T-cell (primary cell): ENCODE results near the gene FASTKD1. TPM values are rescaled to one million over a fixed set of nuclear protein-coding genes. Genes with fewer than 3 reads are reported as not detected.
A peak's percentile ranks its signal among the peaks of the same experiment; 100 is the strongest.
"Not testable (repeated sequence)": the region's sequence is repeated elsewhere in the genome, so short reads cannot be mapped to it uniquely, and the experiment has no call there.

Experiments
- ATAC-seq, 4 experiments: fragments of 200-7000 bp in 3 of 4; fragments of 150-1000 bp in 1 of 4; cut with Tn5 transposase; replicated peaks in 1 of 4; 1 replicate in 3 of 4; 2 replicates in 1 of 4; pipeline ENCODE4 v1.10.0; 2021; ENCODE audit warnings: moderate library complexity in 3 of 4, mild to moderate bottlenecking in 2 of 4, moderate number of reproducible peaks in 1 of 4
- CTCF ChIA-PET, 2 donors: fragments of 300-600 bp; sonication (Branson Sonifier 250); formaldehyde crosslinking; loops; one replicate each; lab custom pipeline; 2022; ENCODE audit warnings: antibody characterized with exemption in 2 of 2; lab: Charles Lee
- POLR2A ChIA-PET, 2 donors: fragments of 300-600 bp; sonication (Branson Sonifier 250); formaldehyde crosslinking; loops; one replicate each; lab custom pipeline; 2022; ENCODE audit warnings: antibody characterized with exemption in 2 of 2; lab: Charles Lee
- DNase-seq, 35 experiments: peaks; one replicate each; pipeline versions ENCODE4 v3.0.0 to v3.0.0-alpha.2; 2013 to 2023
- H3K27ac ChIP-seq: one replicate; pipeline ENCODE4 v1.5.1; 2013; ENCODE audit warnings: low read length
- H3K27me3 ChIP-seq, 2 experiments: replicated peaks in 1 of 2; 1 replicate in 1 of 2; 2 replicates in 1 of 2; pipeline versions ENCODE4 v1.6.1 to v1.7.0; 2013; ENCODE audit warnings: low read length in 1 of 2, mixed read lengths in 1 of 2; ENCODE audit not compliant: control insufficient read depth in 2 of 2, insufficient read depth in 2 of 2; ENCODE audit errors: extremely low read depth in 1 of 2
- H3K36me3 ChIP-seq, 2 donors: 1 replicate in 1 of 2; 2 replicates in 1 of 2; pipeline versions ENCODE4 v1.6.1 to v1.7.0; 2013; ENCODE audit warnings: low read length in 1 of 2; ENCODE audit not compliant: control insufficient read depth in 2 of 2, insufficient read depth in 1 of 2; ENCODE audit errors: extremely low read depth in 1 of 2
- H3K4me1 ChIP-seq, 2 experiments: 1 replicate in 1 of 2; 2 replicates in 1 of 2; pipeline versions ENCODE4 v1.6.1 to v1.7.0; 2013; ENCODE audit warnings: low read length in 2 of 2, mixed read lengths in 1 of 2; ENCODE audit not compliant: insufficient read depth in 2 of 2, control insufficient read depth in 1 of 2; ENCODE audit errors: extremely low read depth in 1 of 2
- H3K4me3 ChIP-seq, 2 donors: 1 replicate in 1 of 2; 2 replicates in 1 of 2; pipeline versions ENCODE4 v1.5.1 to v1.7.0; 2013; ENCODE audit warnings: mild to moderate bottlenecking in 2 of 2, low read length in 1 of 2, moderate library complexity in 1 of 2; ENCODE audit not compliant: control insufficient read depth in 1 of 2; ENCODE audit errors: extremely low read depth in 1 of 2
- H3K9me3 ChIP-seq: 2 replicates; pipeline ENCODE4 v1.7.0; 2013
- H3K27ac Mint-ChIP-seq, 2 donors: one replicate each; pipeline ENCODE4 v1.8.0; 2020 to 2021; ENCODE audit warnings: mild to moderate bottlenecking in 2 of 2, mixed read lengths in 2 of 2
- H3K27me3 Mint-ChIP-seq, 2 donors: one replicate each; pipeline ENCODE4 v1.8.0; 2021 to 2022; ENCODE audit warnings: mixed read lengths in 2 of 2
- H3K36me3 Mint-ChIP-seq: one replicate; pipeline ENCODE4 v1.8.0; 2021; ENCODE audit warnings: mixed read lengths
- H3K4me1 Mint-ChIP-seq, 3 donors: one replicate each; pipeline ENCODE4 v1.8.0; 2020 to 2022; ENCODE audit warnings: mixed read lengths in 3 of 3, mild to moderate bottlenecking in 1 of 3
- H3K4me3 Mint-ChIP-seq, 3 donors: one replicate each; pipeline ENCODE4 v1.8.0; 2020 to 2022; ENCODE audit warnings: mild to moderate bottlenecking in 3 of 3, mixed read lengths in 3 of 3, moderate library complexity in 3 of 3
- H3K9me3 Mint-ChIP-seq, 3 donors: one replicate each; pipeline ENCODE4 v1.8.0; 2020 to 2022; ENCODE audit warnings: mixed read lengths in 3 of 3
- WGBS: methylation state at CpG from one replicate; pipeline ENCODE4 v1.1.5; 2013; ENCODE audit warnings: missing lambda C conversion rate; ENCODE audit not compliant: insufficient coverage; 5-methylcytosine and 5-hydroxymethylcytosine counted together
- total RNA-seq, 35 experiments: library from RNA in 6 of 35; stranded (reverse) in 6 of 35; fragments of 120-200 nt in 1 of 35; gene quantifications; one replicate each; pipeline versions ENCODE4 v1.2.1 to v1.2.4 and lab custom pipeline; 2013 to 2026

The FASTKD1 gene
- total RNA-seq, 5 donors from 2014 or later (not counting 1 experiment from before 2014, with no cell fraction given) = 17.6 to 26.8 (median 25.2) TPM

GRCh38 chr2:169570752-169571151 lies 2.9 kb downstream of the FASTKD1 start:
- H3K36me3 ChIP-seq, CTCF ChIA-PET, H3K4me3 ChIP-seq, H3K4me1 ChIP-seq, H3K9me3 ChIP-seq, H3K4me3 Mint-ChIP-seq, H3K27me3 Mint-ChIP-seq, ATAC-seq, DNase-seq, H3K27me3 ChIP-seq, H3K27ac ChIP-seq, H3K27ac Mint-ChIP-seq, H3K9me3 Mint-ChIP-seq: not testable (repeated sequence)
- Mint-ChIP-seq H3K36me3 (peaks cover 13% of the 10 kb centered on the region), H3K4me1 (peaks cover 20 to 27% (median 23%) of the 10 kb centered on the region in 3 donors)
- POLR2A ChIA-PET = interaction anchor here in 1 of 2 donors (0.7 kb wide), 1 partner anchor 24 kb away, joined by 5 read pairs; no protein-coding TSS in a partner anchor
- WGBS = no CpG with 5 or more reads among the region's 4 CpGs

- ATAC-seq (no peak), DNase-seq (no peak)
- ChIA-PET CTCF (no interaction called here), POLR2A (interaction anchor here in 1 of 2 donors (1.0 kb wide), 1 partner anchor 13 kb away, joined by 4 read pairs; no protein-coding TSS in a partner anchor)
- Mint-ChIP-seq H3K27me3 (no peaks in the 10 kb centered on the region), H3K4me1 (peaks cover 20 to 27% (median 23%) of the 10 kb centered on the region in 3 donors), H3K4me3 (no peak overlapping the region), H3K27ac (no peak overlapping the region), H3K9me3 (no peaks in the 10 kb centered on the region), H3K36me3 (peaks cover 18% of the 10 kb centered on the region)
- H3K4me1 ChIP-seq = peaks cover 5 to 8% of the 10 kb centered on the region in 2 experiments
- no peaks in the 10 kb centered on the region for H3K9me3 ChIP-seq
- no peak overlapping the region for H3K4me3 ChIP-seq
- H3K27ac ChIP-seq = no peak overlapping the region
- no peaks in the 10 kb centered on the region for H3K27me3 ChIP-seq
- H3K36me3 ChIP-seq = no peaks in the 10 kb centered on the region
- WGBS = no CpG with 5 or more reads among the region's 2 CpGs
These were observed 3.7 kb downstream of the FASTKD1 start for GRCh38 chr2:169569948-169570347.

GRCh38 chr2:169565686-169566085 lies 8.0 kb downstream of the FASTKD1 start:
- ChIA-PET CTCF (interaction anchor here (0.6 to 1.2 kb wide), 3 partner anchors 8 to 657 kb away, joined by 3 read pairs; partner anchors contain the start of gene FASTKD1 (in 1 of the 2)), POLR2A (no interaction called here)
- Histone ChIP-seq H3K9me3 (no peaks in the 10 kb centered on the region), H3K4me1 (no peaks in the 10 kb centered on the region), H3K4me3 (no peak overlapping the region), H3K36me3 (peaks cover 0 to 3% of the 10 kb centered on the region in 2 donors), H3K27ac (no peak overlapping the region), H3K27me3 (no peaks in the 10 kb centered on the region)
- no peak overlapping the region for H3K27ac Mint-ChIP-seq
- H3K4me3 Mint-ChIP-seq = no peak overlapping the region
- H3K4me1 Mint-ChIP-seq = peaks cover 4 to 8% (median 6%) of the 10 kb centered on the region in 3 donors
- DNase-seq = no peak
- H3K27me3 Mint-ChIP-seq = no peaks in the 10 kb centered on the region
- H3K9me3 Mint-ChIP-seq = no peaks in the 10 kb centered on the region
- no peak for ATAC-seq
- no CpG with 5 or more reads among the region's 1 CpG for WGBS
- H3K36me3 Mint-ChIP-seq = peaks cover 22% of the 10 kb centered on the region

GRCh38 chr2:169562519-169562918 lies 11.1 kb downstream of the FASTKD1 start:
- no peak overlapping the region for H3K4me3 Mint-ChIP-seq

GRCh38 chr2:169562084-169562483 lies 11.6 kb downstream of the FASTKD1 start:
- H3K9me3 ChIP-seq, ATAC-seq, H3K4me3 ChIP-seq, H3K36me3 ChIP-seq, H3K9me3 Mint-ChIP-seq, H3K27me3 ChIP-seq, POLR2A ChIA-PET, H3K4me3 Mint-ChIP-seq, DNase-seq, H3K27me3 Mint-ChIP-seq, H3K27ac Mint-ChIP-seq, H3K4me1 Mint-ChIP-seq, H3K27ac ChIP-seq, H3K4me1 ChIP-seq: not testable (repeated sequence)
- peaks cover 22% of the 10 kb centered on the region for H3K36me3 Mint-ChIP-seq
- CTCF ChIA-PET = interaction anchor here in 1 of 2 donors (1.3 kb wide), 1 partner anchor 83 kb away, joined by 5 read pairs; the partner anchor contains the start of gene BBS5
- no CpG with 5 or more reads among the region's 5 CpGs for WGBS

More at GRCh38 chr2:169562519-169562918, 11.1 kb downstream of the FASTKD1 start:
- DNase-seq = no peak
- no peak overlapping the region for H3K27ac ChIP-seq
- no peaks in the 10 kb centered on the region for H3K27me3 ChIP-seq
- H3K36me3 Mint-ChIP-seq = peaks cover 23% of the 10 kb centered on the region
- no peaks in the 10 kb centered on the region for H3K9me3 Mint-ChIP-seq
- peaks cover 0 to 6% of the 10 kb centered on the region in 2 donors for H3K36me3 ChIP-seq
- H3K4me1 ChIP-seq = no peaks in the 10 kb centered on the region
- ATAC-seq = peak; percentile 37 to 53 (median 45)
- ChIA-PET POLR2A (interaction anchor here in 1 of 2 donors (0.8 kb wide), 1 partner anchor 22 kb away, joined by 3 read pairs; no protein-coding TSS in a partner anchor), CTCF (interaction anchor here in 1 of 2 donors (0.7 to 1.3 kb wide), 3 partner anchors 11 to 83 kb away, joined by 3 to 6 read pairs (median 5); partner anchors contain the start of genes BBS5 and FASTKD1)
- no peak overlapping the region for H3K4me3 ChIP-seq
- WGBS = 100% methylated on average over 2 of the region's 2 CpGs
- H3K27ac Mint-ChIP-seq = no peak overlapping the region
- H3K27me3 Mint-ChIP-seq = no peaks in the 10 kb centered on the region
- H3K4me1 Mint-ChIP-seq = no peaks in the 10 kb centered on the region
- no peaks in the 10 kb centered on the region for H3K9me3 ChIP-seq

- POLR2A ChIA-PET = no interaction called here
- CTCF ChIA-PET = no interaction called here
- H3K4me1 Mint-ChIP-seq = no peaks in the 10 kb centered on the region
- DNase-seq (no peak), ATAC-seq (no peak)
- H3K27ac Mint-ChIP-seq = peak overlapping the region in 1 of 2 donors; percentile 43
- no peak overlapping the region for H3K4me3 ChIP-seq
- WGBS = no CpG with 5 or more reads among the region's 1 CpG
- no peaks in the 10 kb centered on the region for H3K27me3 ChIP-seq
- H3K27me3 Mint-ChIP-seq = no peaks in the 10 kb centered on the region
- H3K36me3 ChIP-seq = peaks cover 0 to 6% of the 10 kb centered on the region in 2 donors
- no peak overlapping the region for H3K27ac ChIP-seq
- H3K4me1 ChIP-seq = no peaks in the 10 kb centered on the region
- H3K36me3 Mint-ChIP-seq = peaks cover 22% of the 10 kb centered on the region
- no peak overlapping the region for H3K4me3 Mint-ChIP-seq
- H3K9me3 ChIP-seq = no peaks in the 10 kb centered on the region
- H3K9me3 Mint-ChIP-seq = no peaks in the 10 kb centered on the region
These were observed 12.3 kb downstream of the FASTKD1 start for GRCh38 chr2:169561364-169561763.
